Left kidney (tissue), 8 donors: ENCODE measurements around the gene ENO3. TPM values are rescaled to one million over a fixed set of nuclear protein-coding genes. Genes with fewer than 3 reads are reported as not detected.
"Not testable (repeated sequence)": the region's sequence is repeated elsewhere in the genome, so short reads cannot be mapped to it uniquely, and the experiment has no call there.

Experiments used
- DNase-seq: peaks from one replicate; pipeline ENCODE4 v3.0.0-alpha.2; 2013
- long read RNA-seq, 8 donors: transcript quantifications; one replicate each; lab custom pipeline, GENCODE V29; 2026
- polyA plus RNA-seq: library from polyadenylated mRNA; unstranded; fragments of 120-200 nt; gene quantifications from one replicate; pipeline ENCODE4 v1.2.1, GENCODE V29; 2013; ENCODE audit not compliant: insufficient read length

The ENO3 gene
- 23.4 TPM for polyA plus RNA-seq
- long read RNA-seq, donor 1, transcript ENO3-216 (3 exons, 726 nt), result major isoform, 9 of 11 reads
- long read RNA-seq, donor 1, partial matches to known transcripts, result 0 of 11 reads
- long read RNA-seq, donor 1, other reads (novel, unspliced or antisense), result 0 of 11 reads
- long read RNA-seq, donor 2, transcript ENO3-216 (3 exons, 726 nt), result major isoform, 12 of 13 reads
- long read RNA-seq, donor 2, partial matches to known transcripts, result 0 of 13 reads
- long read RNA-seq, donor 2, other reads (novel, unspliced or antisense), result 0 of 13 reads
- long read RNA-seq, donor 3, transcript ENO3-216 (3 exons, 726 nt), result major isoform, 7 of 8 reads
- long read RNA-seq, donor 3, partial matches to known transcripts, result 0 of 8 reads
- long read RNA-seq, donor 3, other reads (novel, unspliced or antisense), result 0 of 8 reads
- long read RNA-seq, donor 4, partial matches to known transcripts, result 0 of 1 reads
- long read RNA-seq, donor 4, other reads (novel, unspliced or antisense), result 0 of 1 reads
- long read RNA-seq, donor 5, transcript ENO3-216 (3 exons, 726 nt), result major isoform, 9 of 12 reads
- long read RNA-seq, donor 5, partial matches to known transcripts, result 0 of 12 reads
- long read RNA-seq, donor 5, other reads (novel, unspliced or antisense), result 0 of 12 reads
- long read RNA-seq, donor 6, partial matches to known transcripts, result 2,433 of 2,498 reads
- long read RNA-seq, donor 6, other reads (novel, unspliced or antisense), result 60 of 2,498 reads
- long read RNA-seq, donor 7, transcript ENO3-216 (3 exons, 726 nt), result major isoform, 7 of 12 reads
- long read RNA-seq, donor 7, partial matches to known transcripts, result 0 of 12 reads
- long read RNA-seq, donor 7, other reads (novel, unspliced or antisense), result 0 of 12 reads
- long read RNA-seq, donor 8, partial matches to known transcripts, result 0 of 5 reads
- long read RNA-seq, donor 8, other reads (novel, unspliced or antisense), result 0 of 5 reads

- no peak for DNase-seq
Measured at GRCh38 chr17:4950746-4951204, at the start of gene ENO3. Gene ENO3 (plus strand): TSS chr17:4951119. CDS start chr17:4951830, 711 bp downstream.

- DNase-seq, result no peak
Measured at GRCh38 chr17:4901648-4902344, 49.1 kb upstream of the ENO3 start.

GRCh38 chr17:4902540-4902939 is 48.4 kb upstream of the ENO3 start:
- no peak for DNase-seq

GRCh38 chr17:4903051-4903818 is 47.7 kb upstream of the ENO3 start, which contains the start of gene CHRNE:
Gene CHRNE (minus strand): TSS chr17:4903098. CDS start chr17:4903063, 35 bp downstream.
- DNase-seq, result peak; percentile 86

GRCh38 chr17:4906642-4907041 is 44.3 kb upstream of the ENO3 start:
- not testable (repeated sequence) for DNase-seq

- DNase-seq, result no peak
Measured at GRCh38 chr17:4908301-4908700, 42.6 kb upstream of the ENO3 start.

GRCh38 chr17:4908711-4909496 is 42.0 kb upstream of the ENO3 start:
- peak; percentile 86 for DNase-seq

GRCh38 chr17:4913994-4914393 is 36.9 kb upstream of the ENO3 start:
- DNase-seq, result no peak

GRCh38 chr17:4914551-4914950 is 36.4 kb upstream of the ENO3 start:
- DNase-seq, result not testable (repeated sequence)

GRCh38 chr17:4919511-4920047 is 31.3 kb upstream of the ENO3 start:
- no peak for DNase-seq

GRCh38 chr17:4920351-4921048 is 30.4 kb upstream of the ENO3 start:
- DNase-seq, result no peak

GRCh38 chr17:4921320-4921719 is 29.6 kb upstream of the ENO3 start:
- DNase-seq, result no peak

- DNase-seq, result not testable (repeated sequence)
Measured at GRCh38 chr17:4926577-4927335, 24.2 kb upstream of the ENO3 start.

- no peak for DNase-seq
Measured at GRCh38 chr17:4928881-4929280, 22.0 kb upstream of the ENO3 start.

GRCh38 chr17:4931963-4932362 is 19.0 kb upstream of the ENO3 start, which contains the start of gene GP1BA:
Gene GP1BA (plus strand): TSS chr17:4932277. CDS start chr17:4932605, 328 bp downstream.
- no peak for DNase-seq

- no peak for DNase-seq
Measured at GRCh38 chr17:4932756-4933155, 18.2 kb upstream of the ENO3 start.

GRCh38 chr17:4933646-4934045 is 17.3 kb upstream of the ENO3 start:
- DNase-seq, result no peak
